Activated CD8-positive, alpha-beta T cell treated with anti-CD3 and anti-CD28 coated beads, Interleukin-2, amount 10 ng/mL, durations not matched to agents 7 days and 5 days (primary cell): ENCODE data around the gene BACE2. TPM values are rescaled to one million over a fixed set of nuclear protein-coding genes. Genes with fewer than 3 reads are reported as not detected.

ENCODE experiments used
- ATAC-seq: fragments of 150-1000 bp; cut with Tn5 transposase; one replicate; pipeline ENCODE4 v1.10.0; 2021; ENCODE audit warnings: moderate library complexity
- CTCF ChIA-PET: fragments of 350-600 bp; sonication (Branson Sonifier 250); formaldehyde crosslinking; loops from one replicate; lab custom pipeline; 2021; ENCODE audit warnings: antibody characterized with exemption; lab: Charles Lee
- POLR2A ChIA-PET: fragments of 350-600 bp; sonication (Branson Sonifier 250); formaldehyde crosslinking; loops from one replicate; lab custom pipeline; 2021; ENCODE audit warnings: antibody characterized with exemption; lab: Charles Lee
- DNase-seq: peaks from one replicate; pipeline ENCODE4 v3.0.0-alpha.2; 2020
- H3K27ac Mint-ChIP-seq: one replicate; pipeline ENCODE4 v1.8.0; 2021; ENCODE audit warnings: mild to moderate bottlenecking, mixed read lengths
- H3K27me3 Mint-ChIP-seq: one replicate; pipeline ENCODE4 v1.8.0; 2021; ENCODE audit warnings: low read depth, mixed read lengths
- H3K36me3 Mint-ChIP-seq: one replicate; pipeline ENCODE4 v1.8.0; 2021; ENCODE audit warnings: low read depth, mixed read lengths
- H3K4me1 Mint-ChIP-seq: one replicate; pipeline ENCODE4 v1.8.0; 2021; ENCODE audit warnings: low read depth, mixed read lengths
- H3K4me3 Mint-ChIP-seq: one replicate; pipeline ENCODE4 v1.8.0; 2021; ENCODE audit warnings: mild to moderate bottlenecking, mixed read lengths
- H3K9me3 Mint-ChIP-seq: one replicate; pipeline ENCODE4 v1.8.0; 2022; ENCODE audit warnings: mixed read lengths; ENCODE audit not compliant: insufficient read depth
- total RNA-seq, 2 experiments: library from RNA; stranded (reverse); gene quantifications; one replicate each; pipeline ENCODE4 v1.2.3, GENCODE V29; 2021

The BACE2 gene
- total RNA-seq, 2 experiments from 2014 or later = 4.1 to 4.6 TPM

DNA sequence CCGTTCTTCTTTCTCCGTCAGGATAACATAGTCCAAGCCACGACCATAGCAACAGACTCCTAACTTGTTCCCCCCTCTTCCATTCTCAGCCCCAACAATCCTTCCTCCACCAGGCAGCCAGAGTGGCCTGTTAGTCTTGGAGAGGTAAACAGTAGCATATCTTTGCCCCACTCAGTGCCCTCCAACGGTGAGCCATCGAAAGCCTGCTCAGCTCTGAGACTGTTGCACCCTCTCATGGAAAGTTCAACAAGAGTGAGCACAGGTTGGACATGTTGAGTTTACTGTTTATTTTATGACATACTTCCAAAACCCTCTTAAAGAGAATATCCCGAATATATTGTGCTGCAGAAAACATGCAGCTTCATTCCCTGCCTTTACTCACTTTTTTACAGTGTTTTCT lies 30.1 kb upstream of the BACE2 start:
- Mint-ChIP-seq H3K27ac (no peak overlapping the region), H3K4me3 (no peak overlapping the region), H3K9me3 (no peaks in the 10 kb centered on the region), H3K4me1 (no peaks in the 10 kb centered on the region), H3K36me3 (no peaks in the 10 kb centered on the region), H3K27me3 (no peaks in the 10 kb centered on the region)
- CTCF ChIA-PET = no interaction called here
- DNase-seq = no peak
- POLR2A ChIA-PET = interaction anchor here (0.9 kb wide), 1 partner anchor 9 kb away, joined by 3 read pairs; no protein-coding TSS in a partner anchor
- no peak for ATAC-seq

DNA sequence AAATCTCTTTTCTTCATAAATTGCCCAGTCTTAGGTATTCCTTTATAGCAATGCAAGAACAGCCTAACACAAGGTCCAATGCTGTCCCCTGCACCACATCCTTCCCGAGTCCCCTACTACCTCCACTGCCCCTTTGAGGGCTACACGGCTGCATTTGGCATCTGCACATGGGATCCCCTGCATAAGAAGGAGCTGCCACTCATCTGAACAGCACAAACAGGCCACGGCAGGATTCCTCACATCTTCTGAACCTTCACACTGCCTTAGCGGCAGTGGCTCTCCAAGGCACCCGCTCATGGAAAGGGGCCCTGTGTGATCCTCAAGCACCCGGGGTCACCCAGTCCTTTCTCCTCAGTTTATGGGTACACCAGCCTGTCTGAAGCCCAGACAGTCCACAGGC lies 29.2 kb upstream of the BACE2 start:
- Mint-ChIP-seq H3K36me3 (no peaks in the 10 kb centered on the region), H3K4me3 (no peak overlapping the region), H3K9me3 (no peaks in the 10 kb centered on the region), H3K27me3 (no peaks in the 10 kb centered on the region), H3K4me1 (no peaks in the 10 kb centered on the region), H3K27ac (no peak overlapping the region)
- POLR2A ChIA-PET = no interaction called here
- DNase-seq (no peak), ATAC-seq (no peak)
- CTCF ChIA-PET = no interaction called here

DNA sequence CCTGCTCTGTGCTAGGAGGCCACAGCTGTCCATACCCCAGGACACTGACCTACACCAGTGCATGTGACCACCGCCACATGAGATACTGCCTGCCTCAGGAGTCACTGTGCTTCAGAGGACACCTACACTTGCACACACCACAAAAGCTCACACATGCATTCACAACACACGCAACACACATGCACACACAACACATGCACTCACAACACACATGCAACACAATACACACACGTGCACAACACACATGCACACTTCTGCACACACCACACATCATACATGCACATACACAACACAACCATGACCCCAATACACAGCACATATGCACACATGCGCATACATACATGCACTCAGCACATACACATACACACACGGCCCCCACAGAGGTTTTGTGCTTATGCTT lies 28.7 kb upstream of the BACE2 start:
- Mint-ChIP-seq H3K27ac (no peak overlapping the region), H3K4me1 (no peaks in the 10 kb centered on the region), H3K36me3 (no peaks in the 10 kb centered on the region), H3K4me3 (no peak overlapping the region), H3K9me3 (no peaks in the 10 kb centered on the region), H3K27me3 (no peaks in the 10 kb centered on the region)
- ATAC-seq (no peak), DNase-seq (no peak)
- ChIA-PET POLR2A (no interaction called here), CTCF (no interaction called here)

DNA sequence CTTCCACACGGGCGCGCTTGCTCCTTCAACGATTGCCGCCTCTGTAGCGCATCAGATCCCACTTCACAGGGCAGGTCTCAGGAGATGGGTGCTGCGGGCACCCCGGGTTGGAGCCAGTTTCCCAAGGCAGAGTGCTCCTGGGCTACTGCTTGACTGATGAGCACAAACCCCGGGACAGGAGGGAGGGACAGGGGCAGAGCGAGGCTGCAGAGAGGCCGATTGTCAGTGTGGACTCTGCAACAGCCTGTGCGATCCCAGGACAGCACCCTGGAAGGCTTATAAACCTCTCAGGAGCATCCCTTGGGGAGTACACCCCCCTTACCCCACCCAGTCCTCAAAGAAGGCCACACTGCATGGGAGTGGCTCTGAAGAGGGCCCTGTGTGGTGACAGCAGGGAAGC lies 28.0 kb upstream of the BACE2 start:
- Mint-ChIP-seq H3K27ac (no peak overlapping the region), H3K4me1 (no peaks in the 10 kb centered on the region), H3K27me3 (no peaks in the 10 kb centered on the region), H3K4me3 (no peak overlapping the region), H3K36me3 (no peaks in the 10 kb centered on the region), H3K9me3 (no peaks in the 10 kb centered on the region)
- DNase-seq (no peak), ATAC-seq (no peak)
- CTCF ChIA-PET = no interaction called here
- POLR2A ChIA-PET = no interaction called here

DNA sequence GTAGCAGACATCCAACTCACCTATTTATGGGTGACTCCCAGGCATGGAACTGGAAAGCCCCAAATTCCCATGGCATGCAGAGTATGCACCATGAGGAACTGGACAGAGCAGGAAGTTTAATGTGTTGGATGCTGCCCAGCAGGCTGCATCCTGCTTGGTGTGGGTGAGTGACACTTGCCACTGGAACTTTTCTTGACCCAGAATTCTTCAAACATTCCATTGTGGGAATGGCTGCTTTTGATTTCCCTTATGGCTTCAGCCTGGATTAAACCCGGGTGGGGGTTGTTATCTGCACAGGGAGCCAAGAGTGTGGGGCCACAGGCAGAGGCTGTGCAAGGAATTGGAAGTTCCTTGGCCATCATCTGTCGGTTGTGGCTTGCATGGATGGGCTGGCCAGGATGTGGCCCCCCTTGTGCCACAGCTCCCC lies 26.9 kb upstream of the BACE2 start:
- ATAC-seq = no peak
- Mint-ChIP-seq H3K27me3 (no peaks in the 10 kb centered on the region), H3K9me3 (no peaks in the 10 kb centered on the region), H3K36me3 (no peaks in the 10 kb centered on the region), H3K27ac (no peak overlapping the region), H3K4me3 (no peak overlapping the region), H3K4me1 (no peaks in the 10 kb centered on the region)
- no peak for DNase-seq
- CTCF ChIA-PET = no interaction called here
- POLR2A ChIA-PET = no interaction called here

DNA sequence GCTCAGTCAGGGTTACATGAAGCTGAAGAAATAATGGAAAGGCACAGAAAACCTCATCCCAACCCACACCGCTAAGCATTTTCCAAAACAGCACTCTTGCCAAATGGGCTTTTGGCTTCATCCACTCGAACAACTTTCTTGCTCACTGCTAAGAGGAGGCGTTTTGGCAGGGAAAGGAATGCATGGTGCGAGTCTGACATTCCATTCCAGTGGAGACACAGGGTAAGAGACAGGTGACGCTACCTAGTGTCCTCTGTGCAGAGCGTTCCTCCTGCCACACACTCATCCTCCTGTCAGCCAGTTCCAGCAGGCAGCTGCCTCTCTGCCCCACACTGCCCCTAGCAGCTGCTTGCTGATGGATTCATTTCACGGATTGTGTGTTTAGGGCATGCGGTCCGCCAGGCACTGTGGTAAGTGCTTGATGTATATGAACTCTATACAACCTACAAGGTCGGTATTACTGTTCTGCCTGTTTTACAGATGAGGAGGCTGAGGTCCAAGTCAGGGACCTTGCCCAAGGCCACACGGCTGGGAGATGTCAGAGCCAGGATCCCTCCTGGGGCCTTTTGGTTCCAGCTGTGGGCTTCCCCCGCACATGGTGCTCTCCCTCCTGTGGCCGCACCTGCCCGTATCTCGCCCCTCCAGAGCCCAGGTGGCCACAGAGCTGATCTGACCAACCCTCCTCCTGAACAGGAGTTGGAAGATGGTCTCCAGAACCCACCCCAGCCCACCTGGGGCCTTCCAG lies 25.7 kb upstream of the BACE2 start:
- no peaks in the 10 kb centered on the region for H3K36me3 Mint-ChIP-seq
- no peaks in the 10 kb centered on the region for H3K4me1 Mint-ChIP-seq
- POLR2A ChIA-PET = no interaction called here
- DNase-seq = no peak
- no peaks in the 10 kb centered on the region for H3K9me3 Mint-ChIP-seq
- no peak overlapping the region for H3K4me3 Mint-ChIP-seq
- no peak overlapping the region for H3K27ac Mint-ChIP-seq
- no peaks in the 10 kb centered on the region for H3K27me3 Mint-ChIP-seq
- ATAC-seq = no peak
- CTCF ChIA-PET = no interaction called here

DNA sequence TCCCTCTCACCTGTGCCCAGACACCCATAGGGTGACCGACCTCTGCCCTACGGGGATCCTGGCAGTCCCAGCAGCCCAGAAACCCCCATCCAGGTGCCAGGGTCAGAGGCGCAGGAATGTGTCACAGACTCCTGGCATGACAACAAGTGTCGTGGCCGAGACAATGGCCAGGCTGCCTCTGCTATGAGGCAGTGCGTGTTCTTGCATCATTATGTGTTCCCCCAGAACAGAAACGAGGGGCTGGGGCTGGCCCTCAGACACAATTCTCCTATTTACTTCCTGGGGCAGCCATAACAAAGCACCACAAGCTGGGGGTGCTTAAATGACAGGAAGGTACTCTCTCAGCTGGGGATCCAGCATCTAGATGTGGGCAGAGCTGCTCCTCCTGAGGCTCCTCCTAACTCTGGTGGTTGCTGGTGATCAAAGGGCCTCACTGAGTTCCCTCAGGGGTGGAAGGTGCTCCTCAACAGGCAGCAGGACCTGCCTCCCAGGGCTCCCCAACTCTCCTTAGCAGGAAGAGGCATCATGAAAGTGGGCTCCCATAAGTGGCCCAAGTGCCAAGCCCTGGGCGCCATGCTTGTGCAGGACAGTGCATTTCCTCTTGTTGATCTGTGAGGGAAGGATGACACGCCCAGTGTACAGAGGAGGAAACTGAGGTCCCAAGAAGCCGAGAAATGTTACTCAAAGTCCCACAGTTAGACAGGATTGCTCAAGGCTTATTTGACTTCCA lies 24.2 kb upstream of the BACE2 start:
- no peak for DNase-seq
- ChIA-PET POLR2A (no interaction called here), CTCF (no interaction called here)
- ATAC-seq = no peak
- Mint-ChIP-seq H3K27ac (no peak overlapping the region), H3K4me1 (no peaks in the 10 kb centered on the region), H3K9me3 (no peaks in the 10 kb centered on the region), H3K4me3 (no peak overlapping the region), H3K27me3 (no peaks in the 10 kb centered on the region), H3K36me3 (no peaks in the 10 kb centered on the region)

DNA sequence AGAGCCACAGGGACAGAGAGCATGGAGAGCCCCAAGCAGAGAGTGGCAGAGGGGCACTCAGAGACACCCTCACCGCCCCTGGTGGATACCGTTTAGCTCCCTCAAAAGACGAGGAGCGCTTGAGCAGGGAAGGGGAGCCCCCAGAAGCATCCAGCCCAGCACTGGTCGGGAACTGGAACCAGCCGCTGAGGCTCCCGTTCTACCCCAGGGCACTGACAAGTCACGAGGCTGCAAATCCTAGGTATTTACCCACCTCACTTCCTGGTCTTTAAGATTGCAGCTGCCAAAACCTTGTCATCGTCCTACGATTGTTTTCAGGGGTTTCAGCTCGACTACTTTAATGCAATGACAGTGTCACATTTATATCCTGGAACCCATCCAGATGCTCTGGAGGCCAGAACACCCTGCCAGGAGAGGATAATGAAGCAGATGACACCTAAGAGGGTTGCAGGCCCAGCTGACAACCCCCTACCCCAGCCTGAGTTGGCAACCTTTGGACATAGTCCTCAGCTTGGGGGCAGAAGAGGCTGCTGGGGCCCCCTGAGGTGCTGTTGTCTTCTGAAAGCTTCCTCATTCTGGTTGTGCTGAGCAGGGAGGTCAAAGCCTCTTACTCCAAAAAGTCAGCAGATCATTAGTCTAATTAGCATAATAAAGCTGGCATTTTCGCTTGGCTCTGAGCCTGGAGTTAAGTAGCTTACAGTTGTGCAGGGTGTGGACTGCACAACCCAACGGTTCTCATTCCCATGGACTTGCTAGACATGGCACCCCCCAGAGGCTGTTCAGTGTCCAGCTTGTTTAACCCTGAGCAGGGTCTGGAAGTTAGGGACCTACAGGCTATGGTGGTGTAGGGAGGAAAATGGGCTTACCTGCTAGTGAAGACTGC lies 20.6 kb upstream of the BACE2 start:
- POLR2A ChIA-PET = no interaction called here
- Mint-ChIP-seq H3K27me3 (no peaks in the 10 kb centered on the region), H3K4me1 (no peaks in the 10 kb centered on the region), H3K27ac (no peak overlapping the region), H3K4me3 (no peak overlapping the region), H3K36me3 (no peaks in the 10 kb centered on the region), H3K9me3 (no peaks in the 10 kb centered on the region)
- ATAC-seq = no peak
- CTCF ChIA-PET = no interaction called here
- no peak for DNase-seq

DNA sequence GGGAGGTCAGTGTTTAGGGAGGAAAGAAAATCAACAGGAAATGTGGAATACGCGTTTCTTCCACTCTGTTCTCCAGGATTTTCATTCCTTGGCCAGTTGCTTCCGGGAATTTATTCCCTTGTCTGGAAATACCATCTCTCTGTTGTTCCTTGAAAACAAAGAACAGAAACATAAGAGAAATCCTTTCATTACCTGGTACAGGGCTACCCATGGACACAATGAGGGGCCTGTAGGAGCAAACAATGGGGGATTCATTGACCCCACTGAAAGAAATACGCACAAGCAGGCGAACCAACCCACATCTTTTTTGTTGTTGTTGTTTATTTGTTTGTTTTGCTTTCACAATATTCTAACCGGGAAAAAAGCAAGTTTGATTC lies 20.0 kb upstream of the BACE2 start:
- Mint-ChIP-seq H3K4me3 (no peak overlapping the region), H3K4me1 (no peaks in the 10 kb centered on the region), H3K27me3 (no peaks in the 10 kb centered on the region), H3K9me3 (peaks cover 3% of the 10 kb centered on the region), H3K27ac (no peak overlapping the region), H3K36me3 (no peaks in the 10 kb centered on the region)
- ATAC-seq (no peak), DNase-seq (no peak)
- ChIA-PET POLR2A (no interaction called here), CTCF (no interaction called here)

DNA sequence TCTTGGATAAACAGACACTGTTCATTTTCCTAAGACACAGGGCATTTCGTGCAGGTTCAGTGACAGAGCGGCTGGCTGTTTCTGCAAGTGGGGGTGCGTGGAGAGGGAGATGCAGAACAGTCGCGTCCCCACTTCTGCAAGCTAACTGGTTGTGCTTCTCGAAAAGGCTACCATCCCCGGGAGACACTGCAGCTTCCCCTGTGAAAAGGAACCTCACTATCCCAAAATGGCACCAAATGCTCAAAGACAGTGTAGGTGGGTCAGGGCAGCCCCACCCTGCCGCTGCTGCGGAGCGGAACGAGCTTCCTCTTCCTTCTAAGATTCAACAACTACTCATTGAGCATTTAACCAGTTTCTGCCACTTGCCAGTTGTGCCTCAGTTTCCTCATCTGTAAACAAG lies 19.2 kb upstream of the BACE2 start:
- H3K9me3 Mint-ChIP-seq = peaks cover 3% of the 10 kb centered on the region
- ATAC-seq (no peak), DNase-seq (no peak)
- H3K27me3 Mint-ChIP-seq = no peaks in the 10 kb centered on the region
- ChIA-PET CTCF (no interaction called here), POLR2A (no interaction called here)
- H3K4me3 Mint-ChIP-seq = no peak overlapping the region
- no peaks in the 10 kb centered on the region for H3K36me3 Mint-ChIP-seq
- H3K4me1 Mint-ChIP-seq = no peaks in the 10 kb centered on the region
- H3K27ac Mint-ChIP-seq = no peak overlapping the region

DNA sequence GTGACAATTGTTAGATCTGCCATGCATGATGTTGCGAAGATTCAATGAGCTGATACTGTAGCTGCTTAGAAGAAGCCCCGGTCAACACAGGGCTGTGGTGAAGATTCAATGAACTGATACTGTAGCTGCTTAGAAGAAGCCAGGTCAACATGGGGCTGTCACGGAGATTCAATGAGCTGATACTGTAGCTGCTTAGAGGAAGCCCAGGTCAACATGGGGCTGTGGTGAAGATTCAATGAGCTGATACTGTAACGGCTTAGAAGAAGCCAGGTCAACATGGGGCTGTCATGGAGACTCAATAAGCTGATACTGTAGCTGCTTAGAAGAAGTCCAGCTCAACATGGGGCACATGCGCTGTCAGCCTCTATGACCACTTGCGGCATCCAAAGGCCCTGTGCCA lies 18.8 kb upstream of the BACE2 start:
- ATAC-seq = no peak
- Mint-ChIP-seq H3K36me3 (no peaks in the 10 kb centered on the region), H3K27ac (no peak overlapping the region), H3K4me3 (no peak overlapping the region), H3K9me3 (peaks cover 3% of the 10 kb centered on the region), H3K4me1 (no peaks in the 10 kb centered on the region), H3K27me3 (no peaks in the 10 kb centered on the region)
- ChIA-PET POLR2A (no interaction called here), CTCF (no interaction called here)
- no peak for DNase-seq

DNA sequence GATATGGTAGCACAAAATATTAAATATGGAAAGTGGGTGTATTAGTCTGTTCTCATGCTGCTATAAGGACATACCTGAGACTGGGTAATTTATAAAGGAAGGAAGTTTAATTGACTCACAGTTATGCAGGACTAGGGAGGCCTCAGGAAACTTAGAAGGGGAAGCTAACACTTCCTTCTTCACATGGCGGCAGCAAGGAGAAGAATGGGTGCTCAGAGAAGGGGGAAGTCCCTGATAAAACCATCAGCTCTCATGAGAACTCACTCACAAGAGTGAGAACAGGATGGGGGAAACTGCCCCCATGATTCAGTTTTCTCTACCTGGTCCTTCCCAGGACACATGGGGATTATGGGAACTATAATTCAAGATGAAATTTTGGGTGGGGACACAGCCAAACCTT lies 15.8 kb upstream of the BACE2 start:
- DNase-seq = no peak
- Mint-ChIP-seq H3K27me3 (peaks cover 2% of the 10 kb centered on the region), H3K9me3 (peaks cover 3% of the 10 kb centered on the region), H3K27ac (no peak overlapping the region), H3K36me3 (no peaks in the 10 kb centered on the region), H3K4me3 (no peak overlapping the region), H3K4me1 (no peaks in the 10 kb centered on the region)
- ChIA-PET POLR2A (no interaction called here), CTCF (no interaction called here)
- no peak for ATAC-seq
